GM18502 (cell line): ENCODE data around the gene PRKACG.
A peak's percentile ranks its signal among the peaks of the same experiment; 100 is the strongest.

Source experiments
- ATAC-seq: cut with Tn5 transposase; IDR thresholded peaks from one replicate; pipeline ENCODE4 v1.9.1; 2021; ENCODE audit warnings: mild to moderate bottlenecking; ENCODE audit not compliant: unreplicated experiment, poor library complexity

Gene PRKACG

DNA sequence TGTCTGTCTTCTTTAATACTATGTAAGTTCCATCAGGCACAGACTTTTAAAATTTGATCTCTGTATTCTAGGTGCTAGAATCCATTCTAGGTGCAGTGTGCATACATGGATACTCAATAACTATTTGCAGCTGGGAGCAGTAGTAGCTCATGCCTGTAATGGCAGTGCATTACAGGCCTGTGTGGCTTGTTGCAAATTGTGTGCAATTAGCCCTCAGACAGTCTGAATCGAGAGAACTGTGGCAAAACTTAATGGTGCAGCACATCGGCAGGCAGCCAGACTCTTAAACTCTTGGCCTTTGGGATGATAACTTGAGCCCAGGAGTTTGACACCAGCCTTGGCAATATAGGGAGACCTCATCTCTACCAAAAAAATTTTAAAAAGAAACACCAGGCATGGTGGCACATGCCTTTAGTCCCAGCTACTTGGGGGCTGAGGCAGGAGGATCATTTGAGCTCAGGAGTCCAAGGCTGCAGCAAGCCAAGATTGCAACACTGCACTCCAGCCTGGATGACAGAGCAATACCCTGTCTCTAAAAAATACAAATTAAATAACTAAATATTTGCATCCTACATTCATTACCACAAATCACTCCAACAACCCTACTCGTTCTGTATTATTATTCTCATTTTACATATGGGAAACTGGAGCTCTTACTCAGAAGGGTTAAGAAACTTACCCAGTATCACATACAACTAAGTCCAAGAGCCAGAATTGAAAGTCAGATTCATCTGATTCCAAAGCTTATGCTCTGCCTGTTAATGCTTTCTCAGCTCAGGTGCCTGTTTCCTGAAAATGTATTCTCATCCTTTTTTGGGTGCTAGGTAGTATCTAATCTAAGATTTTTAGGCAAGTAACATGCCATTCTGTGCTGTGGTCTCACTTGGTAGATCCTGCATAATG, 30.1 kb downstream of the PRKACG start:
- ATAC-seq: peak; percentile 45

DNA sequence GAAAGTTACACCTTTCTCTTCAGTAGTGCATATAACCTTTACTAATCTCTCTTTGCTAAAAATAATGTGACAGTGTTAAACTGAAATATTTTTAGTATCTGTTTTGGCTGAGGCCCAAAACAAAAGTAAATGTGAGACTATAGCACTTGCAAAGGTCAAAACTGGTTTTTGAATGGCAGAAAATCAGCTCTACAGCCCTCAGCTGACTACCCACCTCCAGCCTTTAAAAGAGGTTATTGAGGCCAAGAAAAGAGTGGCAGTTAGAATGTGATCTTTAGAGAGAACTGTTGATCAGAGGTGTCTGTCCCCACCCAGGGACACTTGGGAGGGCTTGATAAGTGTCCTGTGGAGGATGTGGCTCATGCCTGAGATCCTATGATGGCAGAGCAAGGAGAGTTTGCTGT, 30.9 kb downstream of the PRKACG start:
- no peak for ATAC-seq

DNA sequence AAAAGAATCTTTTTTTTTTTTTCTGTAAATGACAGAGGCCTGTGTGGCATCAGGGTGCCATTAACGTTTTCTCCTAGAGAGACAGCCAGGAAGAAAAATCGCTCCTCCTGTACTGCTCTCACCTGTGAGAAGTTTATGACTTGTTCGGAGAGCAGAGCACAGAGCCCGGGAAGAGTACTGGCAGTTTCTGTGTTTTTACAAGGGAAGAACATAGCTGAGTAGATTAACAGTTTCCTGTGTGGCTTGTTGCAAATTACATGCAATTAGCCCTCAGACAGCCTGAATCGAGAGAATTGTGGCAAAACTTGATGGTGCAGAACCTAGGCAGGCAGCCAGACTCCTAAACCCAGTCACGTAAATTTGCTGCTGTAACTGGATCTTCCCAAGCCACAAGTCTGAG, 32.1 kb downstream of the PRKACG start:
- peak; percentile 49 for ATAC-seq

DNA sequence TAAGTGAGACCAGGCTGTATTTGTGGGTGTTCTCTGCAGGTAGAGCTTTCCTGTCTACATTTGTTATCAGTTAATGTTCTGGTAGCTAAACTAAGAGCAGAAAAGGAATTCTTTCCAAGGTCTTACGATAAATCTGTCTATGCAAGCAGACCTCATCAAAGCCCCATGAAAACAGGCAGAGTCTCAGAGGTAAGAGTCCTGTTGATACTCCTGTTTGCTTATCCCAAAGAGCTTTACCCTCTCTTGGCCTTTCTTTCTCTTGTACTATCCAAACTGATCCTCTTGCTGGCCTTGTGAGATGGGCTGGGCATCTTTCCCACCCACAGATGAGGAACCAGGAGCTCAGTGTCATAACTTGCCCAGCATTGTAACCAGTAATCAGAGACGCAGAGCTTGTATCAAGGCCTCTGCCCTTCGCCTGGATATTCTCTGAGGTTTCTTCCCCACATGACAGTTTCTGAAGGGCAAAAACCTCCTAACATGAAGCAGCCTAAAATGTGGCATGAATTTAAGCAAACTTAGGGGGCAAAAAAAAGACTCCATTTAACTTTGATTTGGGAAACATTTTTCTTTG, 33.5 kb downstream of the PRKACG start:
- ATAC-seq: no peak

DNA sequence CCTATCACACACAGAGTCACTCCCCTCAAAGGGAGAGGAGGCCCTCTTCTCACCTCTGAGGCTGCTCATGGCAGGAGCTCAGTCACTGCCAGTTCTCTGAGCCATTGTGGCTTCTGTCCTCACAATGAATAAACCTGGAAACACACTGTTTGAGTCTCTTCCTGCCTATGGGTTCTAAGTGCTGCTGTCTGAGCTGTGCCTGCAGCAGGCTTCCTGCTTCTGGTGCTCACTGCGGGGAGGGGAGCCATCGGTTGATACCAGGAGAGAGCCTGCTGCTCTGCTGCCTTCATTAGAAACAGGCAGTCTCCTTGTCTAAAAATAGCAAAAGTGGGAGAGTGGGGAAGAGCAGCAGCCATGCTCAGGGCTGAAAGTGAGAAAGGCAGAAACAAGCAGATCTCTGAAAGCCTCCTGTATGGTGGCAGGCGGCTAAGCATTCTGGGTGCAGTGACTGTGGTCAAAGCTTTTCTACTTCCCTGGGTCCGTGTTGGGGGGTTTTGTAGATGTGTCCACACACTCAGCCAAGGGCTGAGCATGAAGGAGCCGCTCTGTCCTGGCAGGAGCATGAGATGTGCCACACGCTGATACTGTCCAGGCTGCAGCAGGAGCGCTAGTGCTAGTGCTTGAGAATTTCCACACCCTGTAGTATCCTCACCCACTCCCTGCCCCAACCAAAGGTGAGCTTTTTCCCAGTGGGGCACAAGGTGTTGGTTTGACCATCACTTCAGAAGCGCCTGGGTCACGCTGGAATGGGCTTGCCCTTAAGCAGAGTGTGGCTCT, 34.2 kb downstream of the PRKACG start:
- ATAC-seq: no peak

GRCh38 chr9:68978501-68978900, 35.4 kb downstream of the PRKACG start:
- ATAC-seq: no peak

- ATAC-seq: no peak
Observed at GRCh38 chr9:68978066-68978465, 35.8 kb downstream of the PRKACG start.

GRCh38 chr9:68975365-68976043, 38.4 kb downstream of the PRKACG start:
- no peak for ATAC-seq

DNA sequence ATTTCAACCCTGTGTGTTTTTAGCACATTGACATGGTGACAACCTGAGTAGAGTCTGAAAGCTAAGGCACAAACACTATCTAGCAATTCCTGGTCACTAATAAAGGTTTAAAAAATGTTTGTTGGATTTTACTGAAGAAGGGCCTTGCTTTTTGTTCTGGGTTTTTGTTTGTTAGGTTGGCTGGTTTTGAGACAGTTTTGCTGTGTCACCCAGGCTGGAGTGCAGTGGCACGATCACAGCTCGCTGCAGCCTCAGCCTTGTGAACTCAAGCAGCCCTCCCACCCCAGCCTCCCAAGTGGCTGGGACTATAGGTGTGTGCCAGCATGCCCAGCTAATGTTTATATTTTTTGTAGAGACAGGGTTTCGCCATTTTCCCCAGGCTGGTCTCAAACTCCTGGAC, 39.0 kb downstream of the PRKACG start:
- no peak for ATAC-seq

DNA sequence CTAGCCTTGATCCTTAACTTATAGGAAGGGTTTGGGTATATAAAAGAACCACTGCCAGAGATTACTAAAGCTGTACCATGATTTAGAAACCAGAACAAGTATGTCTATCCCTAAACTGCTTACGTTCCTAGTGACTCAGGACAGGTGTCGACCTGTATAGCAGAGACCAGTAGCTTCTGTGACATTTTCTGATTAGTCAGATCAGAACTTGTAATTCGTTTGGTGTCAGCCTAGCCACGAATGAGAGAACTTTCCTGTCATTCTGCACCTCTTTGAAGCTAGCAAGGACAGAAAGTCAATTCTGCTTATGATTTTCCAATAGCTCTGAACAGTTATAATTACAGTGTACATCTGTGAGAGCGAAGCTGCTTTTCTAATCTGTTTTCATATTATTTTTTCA, 39.5 kb downstream of the PRKACG start:
- ATAC-seq: peak; percentile 95

DNA sequence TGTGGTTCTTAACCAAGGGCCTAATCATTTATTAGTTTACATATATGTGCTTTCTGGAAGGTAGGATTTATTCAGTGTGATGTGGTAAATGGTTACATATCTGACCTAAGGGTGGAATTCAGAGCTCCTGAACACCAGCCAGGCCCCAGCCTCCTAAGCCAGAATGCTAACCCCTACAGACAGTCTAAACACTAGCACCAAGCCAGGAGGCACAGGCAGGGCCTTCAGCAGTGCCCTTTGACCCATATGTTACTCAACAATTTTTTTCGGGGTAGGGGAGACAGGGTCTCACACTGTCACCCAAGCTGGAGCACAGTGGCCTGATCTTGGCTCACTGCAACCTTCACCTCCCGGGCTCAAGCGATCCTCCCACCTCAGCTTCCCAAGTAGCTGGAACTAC, 40.3 kb downstream of the PRKACG start:
- no peak for ATAC-seq

DNA sequence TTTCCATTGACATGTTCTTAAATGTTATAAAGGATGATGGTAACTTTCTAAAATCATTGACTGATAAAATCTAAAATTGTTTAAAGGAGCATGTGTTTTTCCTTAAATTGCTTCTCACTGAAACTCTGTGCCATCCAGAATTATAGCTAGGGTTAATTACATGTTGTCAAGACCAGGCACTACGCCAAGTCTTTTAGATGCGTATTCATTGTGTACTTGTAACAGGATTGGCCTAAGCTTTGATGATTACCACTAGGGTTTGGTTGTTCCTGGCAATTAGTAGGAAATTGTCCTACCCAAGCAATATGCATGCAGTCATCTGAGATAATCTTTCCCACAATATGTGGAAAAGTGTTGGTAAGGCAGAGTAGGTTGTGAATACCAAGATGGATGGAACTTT, 43.8 kb downstream of the PRKACG start:
- ATAC-seq: no peak

- no peak for ATAC-seq
Observed at GRCh38 chr9:68969538-68969937, 44.4 kb downstream of the PRKACG start.

DNA sequence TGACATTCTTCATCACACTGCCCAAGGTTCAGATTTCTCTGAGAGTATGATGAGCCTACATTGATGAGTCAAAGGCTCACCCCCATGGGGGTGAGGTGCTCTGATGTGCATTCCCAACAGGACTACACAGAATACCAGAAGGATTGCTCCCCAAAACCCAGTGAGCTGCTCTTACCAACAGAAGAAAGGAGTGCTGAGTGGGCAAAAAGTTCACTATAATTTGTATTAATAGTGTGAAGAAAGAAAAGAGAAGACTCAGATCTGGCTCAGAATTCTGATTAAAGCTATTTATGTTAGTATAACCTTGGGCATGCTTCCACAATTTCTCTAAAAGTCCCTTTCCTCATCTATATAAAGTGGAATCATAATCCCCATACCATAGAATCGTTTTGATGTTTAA, 46.1 kb downstream of the PRKACG start:
- ATAC-seq: no peak

DNA sequence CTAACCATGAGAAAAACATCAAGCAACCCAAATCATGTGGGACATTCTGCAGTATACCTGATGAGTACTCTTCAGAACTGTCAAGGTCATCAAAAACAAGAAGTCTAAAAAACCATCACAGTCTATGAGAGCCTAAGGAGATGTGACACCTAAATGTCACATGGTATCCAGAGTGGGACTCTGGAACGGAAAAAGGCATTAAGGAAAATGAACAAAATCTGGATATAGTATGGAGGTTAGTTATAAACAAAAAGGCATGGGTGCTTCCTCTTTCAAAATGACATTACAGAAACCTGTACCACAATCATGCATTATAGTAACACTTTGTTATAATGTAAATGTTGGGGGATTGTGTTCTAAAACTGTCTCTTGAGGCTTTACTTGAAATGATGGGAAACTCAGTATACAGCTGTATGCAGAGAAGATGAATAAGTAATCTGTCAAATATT, 47.4 kb downstream of the PRKACG start:
- ATAC-seq: peak; percentile 72

DNA sequence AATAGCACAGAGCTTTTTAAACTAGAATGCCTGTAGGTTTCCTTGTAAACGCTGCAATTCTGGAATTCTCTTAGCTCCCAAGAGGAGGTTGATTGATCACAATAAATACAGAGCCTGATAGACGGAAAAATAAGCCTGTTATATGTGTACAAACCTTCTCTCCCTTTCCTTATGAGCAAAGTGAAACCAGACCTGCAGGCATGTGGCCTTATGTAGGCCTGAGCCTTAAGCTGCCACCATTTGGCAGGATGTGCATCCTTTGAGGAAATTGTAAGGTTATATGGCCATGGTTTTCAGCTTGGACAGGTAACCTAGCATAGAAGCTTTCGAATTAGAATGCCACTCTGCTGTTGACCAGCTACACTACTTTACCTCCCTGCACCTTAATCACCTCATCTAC, 49.1 kb downstream of the PRKACG start:
- ATAC-seq: no peak

- ATAC-seq: no peak
Observed at GRCh38 chr9:68964102-68964541, 49.8 kb downstream of the PRKACG start.

DNA sequence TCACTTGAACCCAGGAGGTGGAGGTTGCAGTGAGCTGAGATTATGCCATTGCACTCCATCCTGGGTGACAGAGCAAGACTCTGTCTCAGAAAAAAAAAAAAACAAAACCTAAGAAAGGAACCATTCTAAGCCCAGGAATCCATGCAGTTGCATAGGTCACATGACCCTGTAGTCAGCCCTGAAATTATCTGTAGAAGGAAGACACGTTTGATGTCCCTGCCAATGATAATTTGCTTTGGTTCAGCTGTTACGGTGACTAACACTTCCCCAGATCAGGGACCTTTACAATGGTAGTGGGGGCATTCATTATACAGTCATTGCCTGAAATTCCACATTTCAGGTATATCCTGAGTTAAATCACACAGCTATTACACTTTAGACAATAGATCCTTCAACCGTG, 50.5 kb downstream of the PRKACG start:
- ATAC-seq: no peak
